H1 (cell line): ENCODE results near the gene ADRM1. TPM values are rescaled to one million over a fixed set of nuclear protein-coding genes. Genes with fewer than 3 reads are reported as not detected.

Experiments used
- CTCF ChIA-PET: fragments of 300-600 bp; sonication (Branson Sonifier 250); formaldehyde crosslinking; loops from one replicate; lab custom pipeline; 2021; ENCODE audit not compliant: partially characterized antibody; lab: Charles Lee
- POLR2A ChIA-PET: fragments of 300-600 bp; sonication (Branson Sonifier 250); formaldehyde crosslinking; loops from one replicate; lab custom pipeline; 2021; ENCODE audit warnings: inconsistent platforms; ENCODE audit not compliant: partially characterized antibody; lab: Charles Lee
- DNase-seq, 2 experiments: peaks; one replicate each; pipeline versions ENCODE4 v3.0.0 to v3.0.0-alpha.2; 2010 to 2022; ENCODE audit warnings: low spot score in 2 of 2, low read depth in 1 of 2, mixed read lengths in 1 of 2
- FAIRE-seq: peaks from 2 replicates; lab custom pipeline; 2011; peaks lifted over from hg19 to GRCh38; lab: Jason Lieb, UNC
- H2AFZ ChIP-seq: 2 replicates; pipeline ENCODE4 v1.8.1; 2012; ENCODE audit warnings: low read length, inconsistent platforms
- H2AK5ac ChIP-seq: 2 replicates; pipeline ENCODE4 v1.6.1; 2013; ENCODE audit warnings: low read depth, low read length
- H2BK120ac ChIP-seq: replicated peaks from 2 replicates; pipeline ENCODE3; 2013; ENCODE audit warnings: low read depth, low read length, inconsistent platforms
- H2BK12ac ChIP-seq: 2 replicates; pipeline ENCODE4 v1.6.1; 2013; ENCODE audit warnings: low read depth, low read length
- H2BK15ac ChIP-seq: 2 replicates; pipeline ENCODE4 v1.6.1; 2013; ENCODE audit warnings: low read length
- H2BK20ac ChIP-seq: 2 replicates; pipeline ENCODE4 v1.6.1; 2013; ENCODE audit warnings: low read length
- H2BK5ac ChIP-seq: 2 replicates; pipeline ENCODE4 v1.6.1; 2013; ENCODE audit warnings: low read depth, low read length
- H3K14ac ChIP-seq: 2 replicates; pipeline ENCODE4 v1.6.1; 2013; ENCODE audit warnings: inconsistent platforms; ENCODE audit not compliant: insufficient read length
- H3K18ac ChIP-seq: 2 replicates; pipeline ENCODE4 v1.6.1; 2013; ENCODE audit warnings: low read length; ENCODE audit errors: extremely low read depth
- H3K23ac ChIP-seq: 2 replicates; pipeline ENCODE4 v1.6.1; 2013; ENCODE audit warnings: inconsistent platforms; ENCODE audit not compliant: insufficient read length
- H3K23me2 ChIP-seq: 2 replicates; pipeline ENCODE4 v1.6.1; 2013; ENCODE audit warnings: low read depth, low read length
- H3K27ac ChIP-seq: 2 replicates; pipeline ENCODE4 v1.6.1; 2011; ENCODE audit warnings: low read depth, low read length, inconsistent platforms
- H3K27me3 ChIP-seq, 4 experiments: replicated peaks in 1 of 4; 1 replicate in 1 of 4; 2 replicates in 3 of 4; pipeline versions ENCODE4 v1.6.1 to v1.8.1; 2011 to 2013; ENCODE audit warnings: low read length in 3 of 4, mild to moderate bottlenecking in 3 of 4, inconsistent platforms in 2 of 4, mixed read lengths in 2 of 4, moderate library complexity in 1 of 4; ENCODE audit not compliant: control insufficient read depth in 3 of 4, insufficient read depth in 3 of 4; ENCODE audit errors: extremely low read depth in 1 of 4
- H3K36me3 ChIP-seq, 4 experiments: 2 replicates each; pipeline versions ENCODE4 v1.6.1 to v1.8.1; 2011 to 2013; ENCODE audit warnings: mild to moderate bottlenecking in 4 of 4, low read length in 3 of 4, moderate library complexity in 2 of 4, control low read depth in 1 of 4, inconsistent platforms in 1 of 4; ENCODE audit not compliant: insufficient read depth in 4 of 4, control insufficient read depth in 2 of 4
- H3K4ac ChIP-seq: replicated peaks from 2 replicates; pipeline ENCODE3; 2013; ENCODE audit warnings: low read length, low read depth, mixed read lengths, inconsistent platforms; ENCODE audit not compliant: insufficient read length
- H3K4me1 ChIP-seq, 4 experiments: replicated peaks in 1 of 4; 1 replicate in 1 of 4; 2 replicates in 3 of 4; pipeline versions ENCODE4 v1.6.1 to v1.8.1; 2011 to 2013; ENCODE audit warnings: low read length in 3 of 4, inconsistent platforms in 2 of 4, mixed read lengths in 1 of 4; ENCODE audit not compliant: insufficient read depth in 4 of 4, control insufficient read depth in 3 of 4
- H3K4me2 ChIP-seq, 2 experiments: 2 replicates each; pipeline versions ENCODE4 v1.6.1 to v1.8.1; 2011 to 2013; ENCODE audit warnings: low read depth in 2 of 2, low read length in 2 of 2, control low read depth in 1 of 2, inconsistent platforms in 1 of 2, mild to moderate bottlenecking in 1 of 2; ENCODE audit not compliant: insufficient read depth in 1 of 2
- H3K4me3 ChIP-seq, 4 experiments: fragments of 200-600, 300-600 bp in 1 of 4; sonication (generic), shearing (Covaris generic), sonication (Bioruptor Twin) in 1 of 4; 2 replicates each; pipeline versions ENCODE4 v1.5.1 to v1.8.1; 2011 to 2016; ENCODE audit warnings: low read length in 4 of 4, low read depth in 3 of 4, control low read depth in 2 of 4, inconsistent platforms in 2 of 4, mild to moderate bottlenecking in 2 of 4, mixed read lengths in 1 of 4, moderate library complexity in 1 of 4; ENCODE audit not compliant: insufficient read depth in 2 of 4; ENCODE audit errors: extremely low read depth in 1 of 4
- H3K56ac ChIP-seq: replicated peaks from 2 replicates; pipeline ENCODE3; 2013; ENCODE audit warnings: low read depth, mild to moderate bottlenecking, mixed read lengths, low read length, inconsistent platforms; ENCODE audit not compliant: insufficient read length
- H3K79me1 ChIP-seq: 2 replicates; pipeline ENCODE4 v1.6.1; 2013; ENCODE audit warnings: low read depth, low read length, control low read depth
- H3K79me2 ChIP-seq, 2 experiments: 2 replicates each; pipeline versions ENCODE4 v1.6.1 to v1.8.1; 2012 to 2013; ENCODE audit warnings: low read length in 2 of 2, mild to moderate bottlenecking in 2 of 2, inconsistent platforms in 1 of 2; ENCODE audit not compliant: insufficient read depth in 2 of 2, control insufficient read depth in 1 of 2
- H3K9ac ChIP-seq, 4 experiments: replicated peaks in 1 of 4; 1 replicate in 1 of 4; 2 replicates in 3 of 4; pipeline versions ENCODE4 v1.6.1 to v1.8.1; 2011 to 2013; ENCODE audit warnings: low read depth in 3 of 4, low read length in 3 of 4, control low read depth in 2 of 4, mild to moderate bottlenecking in 2 of 4, moderate library complexity in 2 of 4, inconsistent platforms in 1 of 4; ENCODE audit errors: extremely low read depth in 1 of 4
- H3K9me3 ChIP-seq, 2 experiments: 2 replicates each; pipeline versions ENCODE4 v1.6.1 to v1.8.1; 2012 to 2013; ENCODE audit warnings: mild to moderate bottlenecking in 2 of 2, moderate library complexity in 2 of 2, control low read depth in 1 of 2, inconsistent platforms in 1 of 2, low read depth in 1 of 2, low read length in 1 of 2, mixed read lengths in 1 of 2; ENCODE audit not compliant: insufficient read depth in 2 of 2
- H4K20me1 ChIP-seq, 2 experiments: replicated peaks in 1 of 2; 2 replicates each; pipeline versions ENCODE3 to v1.8.1; 2011 to 2013; ENCODE audit warnings: inconsistent platforms in 2 of 2, low read length in 2 of 2, mild to moderate bottlenecking in 1 of 2; ENCODE audit not compliant: insufficient read depth in 2 of 2, control insufficient read depth in 1 of 2
- H4K5ac ChIP-seq: 2 replicates; pipeline ENCODE4 v1.6.1; 2013; ENCODE audit warnings: low read length, low read depth, mixed read lengths, inconsistent platforms; ENCODE audit not compliant: insufficient read length
- H4K8ac ChIP-seq: 2 replicates; pipeline ENCODE4 v1.8.0; 2013; ENCODE audit warnings: mild to moderate bottlenecking, moderate library complexity, low read length, inconsistent platforms; ENCODE audit not compliant: insufficient read depth; ENCODE audit errors: extremely low read depth
- H4K91ac ChIP-seq: replicated peaks from 2 replicates; pipeline ENCODE3; 2013; ENCODE audit warnings: low read length, mixed read lengths, inconsistent platforms; ENCODE audit not compliant: insufficient read length
- ASH2L ChIP-seq: fragments of 200-600, 300-600 bp; sonication (generic); IDR thresholded peaks from one replicate; pipeline ENCODE4 v1.7.1; 2017; ENCODE audit warnings: low read length
- BCL11A ChIP-seq, 2 experiments: IDR thresholded peaks; one replicate each; pipeline ENCODE4 v1.6.1; 2011; ENCODE audit warnings: low read depth in 2 of 2, low read length in 2 of 2, mild to moderate bottlenecking in 2 of 2
- CBX5 ChIP-seq: fragments of 300-800, 300-1000 bp; sonication (generic); IDR thresholded peaks from 2 replicates; pipeline ENCODE4 v1.7.1; 2016; ENCODE audit warnings: antibody characterized with exemption, low read length, low read depth
- EGR1 ChIP-seq: IDR thresholded peaks from 2 replicates; pipeline ENCODE4 v1.6.1; 2011; ENCODE audit warnings: low read depth, low read length, borderline replicate concordance
- EP300 ChIP-seq, 2 experiments: IDR thresholded peaks; 1 replicate in 1 of 2; 2 replicates in 1 of 2; pipeline ENCODE4 v1.6.1; 2011 to 2012; ENCODE audit warnings: low read depth in 2 of 2, low read length in 2 of 2, mild to moderate bottlenecking in 2 of 2, borderline replicate concordance in 1 of 2, inconsistent platforms in 1 of 2, moderate library complexity in 1 of 2
- EZH2 ChIP-seq: fragments of 200-600 bp; sonication (generic); IDR thresholded peaks from 2 replicates; pipeline ENCODE4 v1.7.1; 2012; ENCODE audit warnings: low read depth, mild to moderate bottlenecking, moderate library complexity, low read length, inconsistent platforms; ENCODE audit not compliant: severe bottlenecking
- KDM4A ChIP-seq: IDR thresholded peaks from one replicate; pipeline ENCODE4 v1.7.1; 2012; ENCODE audit warnings: low read depth, mild to moderate bottlenecking, moderate library complexity, low read length, inconsistent platforms; ENCODE audit not compliant: severe bottlenecking
- MAX ChIP-seq: IDR thresholded peaks from 2 replicates; pipeline ENCODE4 v1.6.1; 2012; ENCODE audit warnings: inconsistent platforms
- POLR2AphosphoS5 ChIP-seq: IDR thresholded peaks from 2 replicates; pipeline ENCODE4 v1.6.1; 2011; ENCODE audit warnings: low read depth, low read length
- RAD21 ChIP-seq, 2 experiments: IDR thresholded peaks in 1 of 2; conservative IDR thresholded peaks in 1 of 2; 2 replicates each; pipeline ENCODE4 v1.6.1; 2011; ENCODE audit warnings: low read depth in 2 of 2, low read length in 2 of 2, improper control_type of control experiment in 1 of 2, inconsistent platforms in 1 of 2, mild to moderate bottlenecking in 1 of 2, moderate library complexity in 1 of 2
- RBBP5 ChIP-seq: IDR thresholded peaks from 2 replicates; pipeline ENCODE4 v1.7.1; 2012; ENCODE audit warnings: low read depth, mild to moderate bottlenecking, inconsistent platforms, low read length, moderate library complexity, borderline replicate concordance
- RFX5 ChIP-seq: IDR thresholded peaks from 2 replicates; pipeline ENCODE4 v1.6.1; 2011; ENCODE audit warnings: low read depth, low read length, improper control_type of control experiment, borderline replicate concordance
- SP2 ChIP-seq: IDR thresholded peaks from 2 replicates; pipeline ENCODE4 v1.6.1; 2012; ENCODE audit warnings: mild to moderate bottlenecking, low read length, inconsistent platforms
- WGBS, 2 experiments: shearing (Covaris generic) in 1 of 2; methylation state at CpG; one replicate each; pipeline versions ENCODE4 v1.1.6 to v1.1.7; 2013 to 2015; ENCODE audit warnings: low lambda C conversion rate in 2 of 2, mixed read lengths in 2 of 2, inconsistent platforms in 1 of 2, low coverage in 1 of 2, missing lambda C conversion rate in 1 of 2; ENCODE audit not compliant: insufficient replicate concordance in 2 of 2, insufficient coverage in 1 of 2, insufficient read length in 1 of 2; ENCODE audit errors: extremely low coverage in 1 of 2, missing lambda C conversion rate in 1 of 2; 5-methylcytosine and 5-hydroxymethylcytosine counted together
- polyA plus RNA-seq, 7 experiments: library from polyadenylated mRNA; depleted of rRNA in 3 of 7; stranded (reverse) in 5 of 7; unstranded in 2 of 7; fragments of >200 nt in 5 of 7; fragments of 200-250 nt in 2 of 7; gene quantifications; 1 replicate in 5 of 7; 2 replicates in 1 of 7; 4 replicates in 1 of 7; pipeline versions ENCODE4 v1.2.1 to v1.2.3, GENCODE V29; 2011 to 2013; ENCODE audit warnings: missing spikeins in 2 of 7, mixed read lengths in 2 of 7
- total RNA-seq: library from RNA; stranded (reverse); fragmentation: NEBNext Ultra II Directional; extraction: Animal tissue kit (Norgen Biotek cat#: 25700); gene quantifications from 2 replicates; pipeline ENCODE4 v1.2.1, GENCODE V29; 2021

The ADRM1 gene
- total and polyA plus RNA-seq, 2 of the 8 experiments (the other 6 are each of a cell fraction or from before 2014, with no cell fraction given): 126 to 214 TPM

GRCh38 chr20:62311150-62311549 is 8.4 kb downstream of the ADRM1 start:
- Histone ChIP-seq H3K4ac (no peak overlapping the region), H2BK20ac (no peak overlapping the region), H3K4me1 (no peaks in the 10 kb centered on the region), H3K27me3 (no peaks in the 10 kb centered on the region), H3K18ac (no peak overlapping the region), H3K9ac (no peak overlapping the region), H3K4me2 (no peak overlapping the region), H2BK5ac (no peak overlapping the region), H4K5ac (no peak overlapping the region), H3K14ac (no peak overlapping the region), H4K8ac (no peak overlapping the region), H3K23ac (no peak overlapping the region), H3K79me1 (no peaks in the 10 kb centered on the region; the same call in 1 of the 2 replicates), H3K4me3 (no peak overlapping the region), H3K79me2 (no peaks in the 10 kb centered on the region; a peak in 1 of 4 replicates), H3K23me2 (no peaks in the 10 kb centered on the region), H3K36me3 (peaks cover 41 to 97% (median 78%) of the 10 kb centered on the region in 4 experiments), H2BK12ac (no peak overlapping the region), H2BK120ac (no peak overlapping the region), H2AK5ac (no peak overlapping the region), H4K20me1 (peaks cover 8 to 29% of the 10 kb centered on the region in 2 experiments), H2AFZ (no peak overlapping the region), H3K56ac (no peak overlapping the region), H3K9me3 (no peaks in the 10 kb centered on the region), H4K91ac (no peak overlapping the region), H3K27ac (no peak overlapping the region), H2BK15ac (no peak overlapping the region)
- FAIRE-seq (no peak), DNase-seq (no peak)
- 87% methylated on average over 16 of the region's 18 CpGs; no CpG with 5 or more reads in 1 of the 2 experiments for WGBS, 2 experiments
- POLR2A ChIA-PET: interaction anchor here (0.6 to 14.6 kb wide), 7 partner anchors 8 to 77 kb away, joined by 3 to 170 read pairs (median 40); partner anchors contain the start of genes LAMA5 and RPS21
- CTCF ChIA-PET: interaction anchor here (1.4 to 1.7 kb wide), 3 partner anchors 53 to 72 kb away, joined by 4 to 5 read pairs (median 4); no protein-coding TSS in a partner anchor
- TF ChIP-seq BCL11A (IDR thresholded peaks at IDR 0.05; ENCODE audit: low read depth in 2 of 2, low read length in 2 of 2) (no peak), ASH2L (no peak), EZH2 (no peak), EGR1 (no peak), RFX5 (no peak), KDM4A (no peak), SP2 (no peak), POLR2AphosphoS5 (no peak), RAD21 (IDR thresholded peaks at IDR 0.05 in 1 of 2, conservative IDR thresholded peaks at IDR 0.05 in 1 of 2; ENCODE audit: low read depth in 2 of 2, low read length in 2 of 2) (no peak), MAX (no peak), CBX5 (no peak), EP300 (IDR thresholded peaks at IDR 0.05; ENCODE audit: borderline replicate concordance in 1 of 2, low read depth in 2 of 2, low read length in 2 of 2) (no peak), RBBP5 (no peak)
